Muscle layer of colon (tissue), 2 donors: ENCODE results near the gene MEGF10.

Source experiments
- H3K27ac ChIP-seq: one replicate; pipeline ENCODE4 v1.7.0; 2013; ENCODE audit warnings: low read depth, mild to moderate bottlenecking, low read length, moderate library complexity
- H3K27me3 ChIP-seq, 2 donors: one replicate each; pipeline ENCODE4 v1.7.0; 2013; ENCODE audit warnings: low read length in 2 of 2, mild to moderate bottlenecking in 2 of 2; ENCODE audit not compliant: insufficient read depth in 2 of 2, control insufficient read depth in 1 of 2
- H3K36me3 ChIP-seq: one replicate; pipeline ENCODE4 v1.7.0; 2013; ENCODE audit warnings: mild to moderate bottlenecking, low read length; ENCODE audit not compliant: insufficient read depth
- H3K4me1 ChIP-seq: one replicate; pipeline ENCODE4 v1.7.0; 2013; ENCODE audit warnings: mild to moderate bottlenecking, low read length; ENCODE audit not compliant: insufficient read depth
- H3K4me3 ChIP-seq, 2 donors: one replicate each; pipeline ENCODE4 v1.7.0; 2013; ENCODE audit warnings: low read length in 2 of 2, low read depth in 1 of 2, mild to moderate bottlenecking in 1 of 2, moderate library complexity in 1 of 2
- H3K9ac ChIP-seq: one replicate; pipeline ENCODE4 v1.7.0; 2013; ENCODE audit warnings: low read length
- H3K9me3 ChIP-seq: one replicate; pipeline ENCODE4 v1.7.0; 2013; ENCODE audit warnings: mild to moderate bottlenecking, low read length
- donor health status: abdominal sarcoma.
- donor health status: Adenocarcinoma of cecum.

Gene MEGF10

DNA sequence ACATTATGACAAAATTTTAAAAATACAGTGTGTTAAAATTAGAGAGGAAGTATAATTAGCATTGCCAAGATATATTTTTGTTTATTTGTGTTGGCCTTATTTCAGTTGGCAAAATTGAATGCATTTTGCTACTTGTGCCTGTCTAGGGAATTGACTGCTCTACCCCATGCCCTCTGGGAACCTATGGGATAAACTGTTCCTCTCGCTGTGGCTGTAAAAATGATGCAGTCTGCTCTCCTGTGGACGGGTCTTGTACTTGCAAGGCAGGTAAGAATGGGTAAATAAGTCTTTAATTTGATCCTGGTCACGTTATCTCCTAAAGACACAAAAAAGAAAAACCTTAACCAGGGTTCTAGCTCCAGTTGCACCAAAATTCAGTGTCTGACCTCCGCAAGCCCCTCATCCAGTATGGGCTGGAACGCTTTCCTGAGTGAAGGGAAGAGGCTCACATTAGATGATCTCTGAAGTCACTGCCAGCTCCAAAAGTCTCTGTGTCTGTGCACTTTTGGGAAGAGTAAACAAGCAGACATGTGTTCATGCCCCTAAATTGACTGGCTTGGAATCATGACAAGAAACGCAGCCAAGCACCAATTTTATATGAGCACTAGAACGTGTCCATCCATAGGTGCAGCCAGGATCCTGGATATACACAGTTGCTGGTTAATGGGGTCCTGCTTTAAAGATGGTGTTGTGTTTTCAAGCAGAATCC is 128.5 kb downstream of the MEGF10 start:
- Histone ChIP-seq H3K36me3 (no peaks in the 10 kb centered on the region), H3K27me3 (no peaks in the 10 kb centered on the region), H3K4me3 (no peak overlapping the region), H3K9ac (no peak overlapping the region), H3K27ac (no peak overlapping the region), H3K9me3 (no peaks in the 10 kb centered on the region), H3K4me1 (no peaks in the 10 kb centered on the region)

DNA sequence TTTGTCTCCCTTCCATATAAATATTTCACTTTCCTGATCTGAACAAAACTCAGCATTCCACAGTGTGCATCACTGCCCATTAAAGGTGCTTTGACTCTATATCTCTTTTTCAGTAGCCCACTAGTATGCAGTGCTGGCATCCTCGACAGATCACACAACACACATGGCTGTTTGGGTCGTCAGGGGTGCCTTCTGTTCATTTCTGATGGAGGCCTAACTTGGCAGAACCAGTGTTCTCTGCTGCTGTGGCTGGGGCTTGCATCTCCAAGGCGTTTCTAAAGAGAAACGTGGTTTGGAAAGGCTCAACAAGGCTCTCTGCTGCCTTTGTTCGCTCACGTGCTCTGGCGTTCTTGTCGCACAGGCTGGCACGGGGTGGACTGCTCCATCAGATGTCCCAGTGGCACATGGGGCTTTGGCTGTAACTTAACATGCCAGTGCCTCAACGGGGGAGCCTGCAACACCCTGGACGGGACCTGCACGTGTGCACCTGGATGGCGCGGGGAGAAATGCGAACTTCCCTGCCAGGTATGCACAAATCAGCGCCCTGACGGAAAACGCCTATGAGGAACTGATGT is 129.2 kb downstream of the MEGF10 start:
- no peak overlapping the region for H3K27ac ChIP-seq
- H3K4me3 ChIP-seq: no peak overlapping the region
- no peak overlapping the region for H3K9ac ChIP-seq
- no peaks in the 10 kb centered on the region for H3K27me3 ChIP-seq
- no peaks in the 10 kb centered on the region for H3K9me3 ChIP-seq
- no peaks in the 10 kb centered on the region for H3K36me3 ChIP-seq
- no peaks in the 10 kb centered on the region for H3K4me1 ChIP-seq

DNA sequence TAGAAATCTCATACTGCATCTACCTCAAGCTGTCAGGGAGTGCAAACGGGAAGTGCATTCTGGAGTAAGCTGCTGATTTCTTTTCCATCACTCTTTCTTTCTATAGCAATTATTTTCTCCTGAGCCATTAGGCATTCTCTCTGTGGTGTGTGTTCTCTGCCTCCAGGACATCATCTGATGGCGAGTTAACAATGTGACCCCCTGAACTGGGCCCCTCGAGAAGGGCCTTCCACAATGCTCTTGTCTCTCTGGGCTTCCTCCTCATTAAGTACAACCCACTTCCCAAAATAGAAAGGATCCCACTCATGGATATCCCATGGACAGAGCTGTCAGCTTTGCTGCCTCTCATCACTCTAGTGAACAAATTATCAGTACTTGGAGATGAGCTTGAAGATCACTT is 130.2 kb downstream of the MEGF10 start:
- no peaks in the 10 kb centered on the region for H3K4me1 ChIP-seq
- H3K4me3 ChIP-seq: no peak overlapping the region
- H3K27me3 ChIP-seq: no peaks in the 10 kb centered on the region

DNA sequence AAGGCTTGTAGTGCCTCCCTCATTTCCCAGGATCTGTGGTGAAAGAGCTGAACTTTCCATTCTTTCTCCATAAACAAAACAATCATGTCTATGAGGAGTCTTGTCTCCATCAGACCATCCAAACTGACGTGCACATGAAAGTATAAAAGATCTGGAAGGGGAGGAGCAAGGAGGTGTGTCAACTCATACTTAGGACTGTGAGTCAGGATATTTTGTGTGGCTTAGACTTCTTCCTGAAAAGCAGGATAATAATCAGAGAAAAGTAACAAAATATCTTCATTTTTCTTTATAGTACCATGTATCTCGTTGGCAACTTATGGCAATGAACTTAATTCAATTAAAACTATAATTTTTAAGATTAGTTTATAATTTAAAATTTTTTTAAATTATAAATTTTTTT is 130.9 kb downstream of the MEGF10 start:
- H3K4me1 ChIP-seq: peaks cover 2% of the 10 kb centered on the region
- no peak overlapping the region for H3K27ac ChIP-seq
- H3K9ac ChIP-seq: no peak overlapping the region
- no peaks in the 10 kb centered on the region for H3K27me3 ChIP-seq
- no peaks in the 10 kb centered on the region for H3K36me3 ChIP-seq
- H3K9me3 ChIP-seq: no peaks in the 10 kb centered on the region
- H3K4me3 ChIP-seq: no peak overlapping the region

More for the DNA sequence above, 130.2 kb downstream of the MEGF10 start:
- no peak overlapping the region for H3K27ac ChIP-seq
- no peaks in the 10 kb centered on the region for H3K9me3 ChIP-seq
- no peak overlapping the region for H3K9ac ChIP-seq
- H3K36me3 ChIP-seq: no peaks in the 10 kb centered on the region

DNA sequence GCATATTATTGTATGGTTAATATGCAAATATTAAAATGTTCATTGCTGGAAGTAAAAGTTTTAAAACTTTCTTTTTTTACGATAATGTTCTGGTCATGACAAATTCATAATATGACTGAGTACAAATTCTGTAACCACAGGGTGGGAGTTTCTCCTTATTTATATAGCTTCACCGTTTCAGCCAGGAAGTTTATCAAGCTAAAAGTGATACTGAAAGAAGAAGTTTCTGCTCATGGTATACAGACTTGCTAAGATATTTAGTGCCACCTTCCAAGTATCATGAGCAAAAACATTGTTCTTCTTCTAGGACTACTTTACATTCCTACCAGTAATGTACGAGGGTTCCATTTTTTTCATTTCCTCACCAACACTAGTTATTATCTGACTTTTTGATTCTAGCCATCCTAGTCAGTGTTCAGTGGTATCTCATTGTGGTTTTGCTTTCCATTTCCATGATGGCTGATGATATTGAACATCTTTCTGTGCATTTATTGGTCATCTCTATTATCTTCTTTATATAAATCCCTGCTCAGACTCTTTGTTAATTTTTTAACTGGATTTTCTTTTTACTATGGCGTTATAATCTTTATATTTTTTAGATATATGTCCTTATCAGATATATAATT is 132.7 kb downstream of the MEGF10 start:
- Histone ChIP-seq H3K4me3 (no peak overlapping the region), H3K9ac (no peak overlapping the region), H3K27ac (no peak overlapping the region), H3K9me3 (no peaks in the 10 kb centered on the region), H3K27me3 (no peaks in the 10 kb centered on the region), H3K36me3 (no peaks in the 10 kb centered on the region), H3K4me1 (peaks cover 9% of the 10 kb centered on the region)

DNA sequence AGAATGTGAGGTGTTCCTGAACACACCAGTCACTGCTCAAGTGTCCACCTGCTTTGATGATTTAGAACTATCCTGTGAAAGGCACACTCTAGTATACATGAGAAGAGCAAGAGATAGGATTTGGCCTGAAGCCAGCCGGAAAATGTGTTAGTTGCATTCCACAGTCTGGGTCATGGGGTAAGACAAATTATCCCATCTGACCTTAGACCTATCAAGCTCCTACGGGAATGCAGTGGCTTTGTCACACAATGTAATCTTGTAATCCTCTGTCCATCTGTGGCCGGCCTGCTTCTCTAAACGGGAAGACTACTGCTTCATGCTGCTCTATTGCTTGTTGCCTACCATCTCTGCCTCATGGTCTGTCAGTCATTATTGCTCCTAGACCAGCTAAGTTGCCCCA is 134.4 kb downstream of the MEGF10 start:
- Histone ChIP-seq H3K9me3 (no peaks in the 10 kb centered on the region), H3K27ac (no peak overlapping the region), H3K27me3 (no peaks in the 10 kb centered on the region), H3K9ac (no peak overlapping the region), H3K4me3 (no peak overlapping the region), H3K4me1 (peaks cover 9% of the 10 kb centered on the region), H3K36me3 (no peaks in the 10 kb centered on the region)

DNA sequence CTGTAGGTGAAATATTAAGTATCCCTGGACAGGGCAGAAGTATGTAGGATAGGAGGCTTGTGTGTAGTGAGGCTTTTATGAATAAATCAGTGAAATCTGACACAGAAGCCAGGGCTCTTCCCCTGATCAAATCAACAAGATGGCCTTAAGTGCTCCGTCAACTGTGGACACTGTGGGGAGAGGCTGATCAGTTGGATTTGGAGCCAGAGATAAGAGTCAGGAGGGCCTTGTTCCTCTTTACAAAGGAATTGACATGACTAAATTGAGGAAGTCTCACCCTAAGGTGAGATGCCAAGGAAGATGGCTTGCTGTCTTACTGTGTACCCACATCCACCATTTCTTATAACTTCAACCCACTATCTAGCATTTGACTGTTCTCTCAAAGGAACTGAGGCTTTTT is 135.3 kb downstream of the MEGF10 start:
- no peaks in the 10 kb centered on the region for H3K27me3 ChIP-seq
- H3K4me1 ChIP-seq: peaks cover 9% of the 10 kb centered on the region
- H3K36me3 ChIP-seq: no peaks in the 10 kb centered on the region
- H3K27ac ChIP-seq: no peak overlapping the region
- H3K4me3 ChIP-seq: no peak overlapping the region
- no peaks in the 10 kb centered on the region for H3K9me3 ChIP-seq
- no peak overlapping the region for H3K9ac ChIP-seq

DNA sequence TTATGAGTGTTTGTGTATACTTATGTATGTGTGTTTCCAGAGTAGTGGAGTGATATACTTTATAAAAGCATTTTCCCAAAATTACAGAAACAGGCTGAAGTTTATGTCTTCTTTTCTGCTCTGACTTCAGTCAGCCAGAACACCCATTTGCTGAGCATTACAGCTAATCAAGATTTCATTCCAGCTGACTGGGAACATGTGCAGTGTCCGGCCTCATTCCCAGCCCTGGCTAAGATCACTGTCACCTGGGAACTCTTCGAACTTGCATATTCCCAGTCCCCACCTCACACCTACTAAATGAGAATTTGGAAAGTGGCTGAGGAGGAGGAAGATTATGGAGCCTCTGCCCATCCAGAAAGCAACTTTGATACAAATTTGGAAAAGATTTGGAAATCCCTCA is 136.1 kb downstream of the MEGF10 start:
- no peaks in the 10 kb centered on the region for H3K36me3 ChIP-seq
- no peak overlapping the region for H3K27ac ChIP-seq
- H3K9ac ChIP-seq: no peak overlapping the region
- H3K4me3 ChIP-seq: no peak overlapping the region
- peaks cover 9% of the 10 kb centered on the region for H3K4me1 ChIP-seq
- no peaks in the 10 kb centered on the region for H3K9me3 ChIP-seq
- H3K27me3 ChIP-seq: no peaks in the 10 kb centered on the region

DNA sequence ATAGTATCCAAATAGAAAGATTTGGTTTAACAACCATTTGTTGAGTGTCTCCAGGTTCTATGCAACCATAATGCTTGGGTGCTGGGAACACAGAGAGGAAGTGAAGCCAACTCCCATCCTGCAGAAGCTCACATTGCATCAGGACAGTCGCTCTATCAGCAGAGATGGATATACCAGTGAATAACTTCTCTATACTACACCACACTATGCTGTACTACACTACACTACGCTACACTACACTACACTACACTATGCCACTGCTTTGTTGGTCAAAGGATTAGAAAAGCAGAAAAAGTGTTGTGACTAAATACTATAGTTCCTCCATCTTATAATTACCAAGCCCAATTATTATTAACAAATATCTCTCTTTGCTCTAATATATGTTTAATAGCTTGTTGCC is 137.7 kb downstream of the MEGF10 start:
- Histone ChIP-seq H3K4me1 (peaks cover 9% of the 10 kb centered on the region), H3K27ac (no peak overlapping the region), H3K9ac (no peak overlapping the region), H3K27me3 (no peaks in the 10 kb centered on the region), H3K36me3 (no peaks in the 10 kb centered on the region), H3K4me3 (no peak overlapping the region), H3K9me3 (no peaks in the 10 kb centered on the region)

DNA sequence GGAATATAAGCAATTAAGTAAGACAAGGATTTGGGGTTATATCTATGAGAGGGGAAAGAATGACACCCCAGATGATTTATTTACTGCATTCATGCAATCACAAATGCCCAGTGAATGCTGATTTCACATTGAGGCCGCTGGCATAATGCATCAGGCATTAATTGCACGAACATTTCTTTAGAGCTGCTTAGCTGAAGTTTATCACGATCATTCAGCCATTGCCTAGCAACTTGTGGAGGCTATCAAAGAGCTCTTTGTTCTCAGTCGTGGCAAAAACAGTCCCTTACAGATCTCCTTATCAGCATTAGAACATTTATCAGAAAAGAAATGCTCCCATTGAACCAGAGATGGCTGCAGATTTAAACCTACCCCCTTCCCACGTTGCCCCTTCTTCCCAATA is 138.2 kb downstream of the MEGF10 start:
- Histone ChIP-seq H3K27ac (no peak overlapping the region), H3K9me3 (no peaks in the 10 kb centered on the region), H3K4me1 (peaks cover 9% of the 10 kb centered on the region)

DNA sequence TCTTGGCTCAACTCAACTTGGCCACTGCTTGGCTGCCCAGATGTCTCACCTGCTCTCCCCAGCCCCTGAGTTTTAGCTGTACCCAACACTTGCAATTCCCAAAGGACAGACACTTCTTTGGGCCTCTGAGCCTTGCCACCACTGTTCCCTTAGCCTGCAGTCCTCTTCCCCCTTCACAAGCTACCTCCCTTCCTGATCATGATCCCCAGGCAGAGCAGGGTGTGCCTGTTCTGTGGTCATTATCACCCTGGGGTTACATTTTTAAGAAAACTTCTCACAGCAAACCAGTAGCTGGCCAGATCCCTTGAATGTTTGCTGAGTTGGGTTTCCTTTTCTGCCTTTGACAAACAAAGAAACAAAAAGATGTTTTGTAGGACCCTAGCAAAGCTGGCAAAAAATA is 139.3 kb downstream of the MEGF10 start:
- Histone ChIP-seq H3K36me3 (no peaks in the 10 kb centered on the region), H3K9ac (no peak overlapping the region), H3K27me3 (no peaks in the 10 kb centered on the region), H3K4me1 (peaks cover 9% of the 10 kb centered on the region), H3K9me3 (no peaks in the 10 kb centered on the region), H3K27ac (no peak overlapping the region), H3K4me3 (no peak overlapping the region)

More for the DNA sequence above, 138.2 kb downstream of the MEGF10 start:
- Histone ChIP-seq H3K4me3 (no peak overlapping the region), H3K36me3 (no peaks in the 10 kb centered on the region), H3K27me3 (no peaks in the 10 kb centered on the region), H3K9ac (no peak overlapping the region)

DNA sequence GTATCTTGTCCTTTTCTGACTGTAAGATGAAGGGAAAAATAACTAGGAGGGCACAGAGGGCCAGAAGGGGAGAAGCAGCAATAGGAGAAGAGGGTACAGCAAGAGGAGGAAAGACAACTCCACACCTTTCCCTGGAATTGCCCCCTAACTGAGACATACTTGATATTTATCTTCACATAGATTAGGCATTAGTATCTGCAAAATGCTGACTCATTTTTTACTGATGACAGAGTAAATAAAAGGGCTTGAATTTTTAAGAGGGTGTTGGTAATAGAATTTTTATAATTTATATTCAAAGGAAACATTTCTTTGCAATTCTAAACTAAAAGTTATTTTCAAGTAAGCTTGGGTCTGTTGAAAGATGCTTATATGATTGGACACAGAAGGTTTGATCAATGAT is 140.0 kb downstream of the MEGF10 start:
- H3K9ac ChIP-seq: no peak overlapping the region
- H3K4me1 ChIP-seq: peaks cover 9% of the 10 kb centered on the region
- H3K27ac ChIP-seq: no peak overlapping the region
- H3K36me3 ChIP-seq: no peaks in the 10 kb centered on the region
- H3K9me3 ChIP-seq: no peaks in the 10 kb centered on the region
- H3K27me3 ChIP-seq: no peaks in the 10 kb centered on the region
- no peak overlapping the region for H3K4me3 ChIP-seq
